ENCODE data around the gene PALM3. TPM values are rescaled to one million over a fixed set of nuclear protein-coding genes. Genes with fewer than 3 reads are reported as not detected.

PALM3 gene
- 10 to 100 TPM in 3 of 4 donors, under 1 TPM in 1; 0.94 to 32.9 (median 20.1) TPM for polyA plus RNA-seq (ENCODE audit: insufficient read length in 4 of 4)

GRCh38 chr19:14061751-14062557 is at the start of gene PALM3:
PALM3 (minus strand) TSS chr19:14062076; CDS start chr19:14061980, 96 bp downstream.
- DNase-seq (ENCODE audit: low read depth in 4 of 4, low spot score in 3 of 4), result peak in 1 of 4 donors; percentile 67

GRCh38 chr19:14111486-14111885 is 49.6 kb upstream of the PALM3 start:
- no peak for DNase-seq (ENCODE audit: low read depth in 4 of 4, low spot score in 3 of 4)

- DNase-seq (ENCODE audit: low read depth in 4 of 4, low spot score in 3 of 4), result no peak
Measured at GRCh38 chr19:14110650-14111049, 48.8 kb upstream of the PALM3 start.

GRCh38 chr19:14107581-14108461 is 45.9 kb upstream of the PALM3 start:
- no peak for DNase-seq (ENCODE audit: low read depth in 4 of 4, low spot score in 3 of 4)

- DNase-seq (ENCODE audit: low read depth in 4 of 4, low spot score in 3 of 4), result no peak
Measured at GRCh38 chr19:14106840-14107239, 45.0 kb upstream of the PALM3 start.

- DNase-seq (ENCODE audit: low read depth in 4 of 4, low spot score in 3 of 4), result no peak
Measured at GRCh38 chr19:14105680-14106079, 43.8 kb upstream of the PALM3 start.

GRCh38 chr19:14103310-14103709 is 41.4 kb upstream of the PALM3 start:
- no peak for DNase-seq (ENCODE audit: low read depth in 4 of 4, low spot score in 3 of 4)

GRCh38 chr19:14102756-14103155 is 40.9 kb upstream of the PALM3 start:
- DNase-seq (ENCODE audit: low read depth in 4 of 4, low spot score in 3 of 4), result no peak

- DNase-seq (ENCODE audit: low read depth in 4 of 4, low spot score in 3 of 4), result no peak
Measured at GRCh38 chr19:14102102-14102696, 40.3 kb upstream of the PALM3 start.

- DNase-seq (ENCODE audit: low read depth in 4 of 4, low spot score in 3 of 4), result no peak
Measured at GRCh38 chr19:14101003-14101545, 39.2 kb upstream of the PALM3 start.

- no peak for DNase-seq (ENCODE audit: low read depth in 4 of 4, low spot score in 3 of 4)
Measured at GRCh38 chr19:14097532-14098151, 35.8 kb upstream of the PALM3 start.

GRCh38 chr19:14096272-14096992 is 34.6 kb upstream of the PALM3 start:
- no peak for DNase-seq (ENCODE audit: low read depth in 4 of 4, low spot score in 3 of 4)

- DNase-seq (ENCODE audit: low read depth in 4 of 4, low spot score in 3 of 4), result no peak
Measured at GRCh38 chr19:14094854-14095253, 33.0 kb upstream of the PALM3 start.

- no peak for DNase-seq (ENCODE audit: low read depth in 4 of 4, low spot score in 3 of 4)
Measured at GRCh38 chr19:14093117-14093823, 31.4 kb upstream of the PALM3 start.

- no peak for DNase-seq (ENCODE audit: low read depth in 4 of 4, low spot score in 3 of 4)
Measured at GRCh38 chr19:14091813-14092462, 30.1 kb upstream of the PALM3 start.

- DNase-seq (ENCODE audit: low read depth in 4 of 4, low spot score in 3 of 4), result no peak
Measured at GRCh38 chr19:14091081-14091812, 29.4 kb upstream of the PALM3 start.

- DNase-seq (ENCODE audit: low read depth in 4 of 4, low spot score in 3 of 4), result peak in 3 of 4 donors; percentile 81 to 83 (median 83)
Measured at GRCh38 chr19:14090509-14091080, 28.7 kb upstream of the PALM3 start, which contains the start of gene SAMD1. SAMD1 (minus strand) TSS chr19:14090751.

Data from left renal pelvis (tissue), 4 donors.